GM12878 (cell line): ENCODE measurements around the gene IER2. TPM values are rescaled to one million over a fixed set of nuclear protein-coding genes. Genes with fewer than 3 reads are reported as not detected.

Source experiments
- ATF7 ChIP-seq: fragments of 450-650 bp; IDR thresholded peaks from 2 replicates; pipeline ENCODE4 v1.6.1; 2016; ENCODE audit warnings: low read depth, mild to moderate bottlenecking
- BHLHE40 ChIP-seq, 2 experiments: fragments of 450-650 bp in 1 of 2; IDR thresholded peaks; 2 replicates each; pipeline ENCODE4 v1.6.1; 2011 to 2017; ENCODE audit warnings: low read depth in 2 of 2, borderline replicate concordance in 1 of 2, improper control_type of control experiment in 1 of 2, low read length in 1 of 2, mild to moderate bottlenecking in 1 of 2
- CBFB ChIP-seq: IDR thresholded peaks from 2 replicates; pipeline ENCODE4 v1.6.1; 2016; ENCODE audit warnings: antibody characterized with exemption, low read depth
- CHD4 ChIP-seq: fragments of 200-600 bp; sonication (generic); IDR thresholded peaks from 2 replicates; pipeline ENCODE4 v1.6.1; 2016; ENCODE audit warnings: mild to moderate bottlenecking
- CREB1 ChIP-seq: IDR thresholded peaks from 2 replicates; pipeline ENCODE4 v1.6.1; 2012; ENCODE audit warnings: low read depth, mild to moderate bottlenecking, inconsistent platforms
- E2F8 ChIP-seq: fragments of 450-650 bp; IDR thresholded peaks from 2 replicates; pipeline ENCODE4 v1.6.1; 2018; ENCODE audit warnings: mild to moderate bottlenecking, low read depth, moderate library complexity; ENCODE audit not compliant: partially characterized antibody
- EED ChIP-seq: sonication (generic); IDR thresholded peaks from 2 replicates; pipeline ENCODE4 v1.6.1; 2016; ENCODE audit warnings: antibody characterized with exemption, low read depth
- EZH2 ChIP-seq: IDR thresholded peaks from 2 replicates; pipeline ENCODE4 v1.6.1; 2012; ENCODE audit warnings: low read depth, mild to moderate bottlenecking, control low read depth, inconsistent platforms, low read length, borderline replicate concordance; ENCODE audit not compliant: control insufficient read depth
- GATAD2B ChIP-seq: fragments of 450-650 bp; conservative IDR thresholded peaks from 2 replicates; pipeline ENCODE4 v1.6.1; 2017; ENCODE audit warnings: low read depth, mild to moderate bottlenecking, moderate library complexity
- IKZF1 ChIP-seq: fragments of 450-650 bp; conservative IDR thresholded peaks from 2 replicates; pipeline ENCODE4 v1.6.1; 2017; ENCODE audit warnings: antibody characterized with exemption, mild to moderate bottlenecking
- POLR2A ChIP-seq: IDR thresholded peaks from 2 replicates; pipeline ENCODE4 v1.6.1; 2011; ENCODE audit warnings: low read depth, mild to moderate bottlenecking, low read length
- REST ChIP-seq: IDR thresholded peaks from 2 replicates; pipeline ENCODE4 v1.6.1; 2012; ENCODE audit warnings: mild to moderate bottlenecking, low read depth, low read length
- RUNX3 ChIP-seq: IDR thresholded peaks from 2 replicates; pipeline ENCODE4 v1.6.1; 2012; ENCODE audit warnings: low read length, inconsistent platforms
- SMAD5 ChIP-seq: IDR thresholded peaks from 2 replicates; pipeline ENCODE4 v1.6.1; 2016; ENCODE audit warnings: antibody characterized with exemption, low read depth
- SREBF2 ChIP-seq: IDR thresholded peaks from 2 replicates; pipeline ENCODE4 v1.6.1; 2012; ENCODE audit warnings: mild to moderate bottlenecking, low read length
- WRNIP1 ChIP-seq: IDR thresholded peaks from 2 replicates; pipeline ENCODE4 v1.6.1; 2011; ENCODE audit warnings: low read depth, low read length, improper control_type of control experiment, borderline replicate concordance
- ZNF207 ChIP-seq: fragments of 450-650 bp; IDR thresholded peaks from 2 replicates; pipeline ENCODE4 v1.6.1; 2014; ENCODE audit warnings: antibody characterized with exemption, mild to moderate bottlenecking, borderline replicate concordance
- ZNF274 ChIP-seq: IDR thresholded peaks from one replicate; pipeline ENCODE4 v1.8.0; 2011; ENCODE audit not compliant: insufficient read length, insufficient read depth
- polyA plus RNA-seq, 11 experiments: library from polyadenylated mRNA; depleted of rRNA in 4 of 11; unstranded in 6 of 11; stranded (reverse) in 5 of 11; fragments of >200 nt; fragmentation: Nextera tagmentation in 4 of 11; fragmentation: Illumina TruSeq in 1 of 11; extraction: Ambion mirVana in 4 of 11; extraction: Trizol in 1 of 11; gene quantifications; 1 replicate in 1 of 11; 2 replicates in 10 of 11; pipeline versions ENCODE4 v1.2.1 to v1.2.3, GENCODE V29; 2011 to 2016; ENCODE audit warnings: inconsistent platforms in 2 of 11, missing spikeins in 2 of 11, low read depth in 1 of 11
- total RNA-seq, 4 experiments: library from RNA; depleted of rRNA in 3 of 4; stranded (reverse); fragments of >200 nt in 3 of 4; fragmentation: Illumina TruSeq in 1 of 4; extraction: Trizol in 1 of 4; gene quantifications; 2 replicates each; pipeline versions ENCODE4 v1.2.1 to v1.2.3, GENCODE V29; 2013 to 2021
- TF ChIP-seq, protein P1 (sequence below): IDR thresholded peaks from 2 replicates; pipeline ENCODE4 v1.6.1; 2012; ENCODE audit warnings: low read length, inconsistent platforms
- TF ChIP-seq, protein P2 (sequence below): IDR thresholded peaks from 2 replicates; pipeline ENCODE4 v1.6.1; 2011; ENCODE audit warnings: low read depth, low read length, improper control_type of control experiment, borderline replicate concordance

Gene IER2
- total and polyA plus RNA-seq, 10 of the 15 experiments (the other 5 are each of a cell fraction or from before 2014, with no cell fraction given) = 2.8 to 94.5 (median 24.9) TPM

- TF ChIP-seq E2F8 (peak; percentile 57), CHD4 (0 out of 2 replicates have a peak, but pooled peaks have one; percentile 55), BHLHE40 (IDR thresholded peaks at IDR 0.05; ENCODE audit: borderline replicate concordance in 1 of 2, low read depth in 2 of 2, low read length in 1 of 2) (peak; percentile 83 to 85), CREB1 (peak; percentile 62), SREBF2 (no peak), ZNF207 (peak; percentile 59; the same call in 1 of the 2 replicates), EZH2 (no peak), CBFB (peak; percentile 93), SMAD5 (no peak), IKZF1 (peak; percentile 96), POLR2A (peak; percentile 73), RUNX3 (peak; percentile 88), ZNF274 (no peak), GATAD2B (0 out of 2 replicates have a peak, but pooled peaks have one; percentile 65), WRNIP1 (peak; percentile 40; the same call in 1 of the 2 replicates), ATF7 (peak; percentile 62; the same call in 1 of the 2 replicates), REST (0 out of 2 replicates have a peak, but pooled peaks have one; percentile 21), EED (peak; percentile 81)
- TF ChIP-seq, protein P1, sequence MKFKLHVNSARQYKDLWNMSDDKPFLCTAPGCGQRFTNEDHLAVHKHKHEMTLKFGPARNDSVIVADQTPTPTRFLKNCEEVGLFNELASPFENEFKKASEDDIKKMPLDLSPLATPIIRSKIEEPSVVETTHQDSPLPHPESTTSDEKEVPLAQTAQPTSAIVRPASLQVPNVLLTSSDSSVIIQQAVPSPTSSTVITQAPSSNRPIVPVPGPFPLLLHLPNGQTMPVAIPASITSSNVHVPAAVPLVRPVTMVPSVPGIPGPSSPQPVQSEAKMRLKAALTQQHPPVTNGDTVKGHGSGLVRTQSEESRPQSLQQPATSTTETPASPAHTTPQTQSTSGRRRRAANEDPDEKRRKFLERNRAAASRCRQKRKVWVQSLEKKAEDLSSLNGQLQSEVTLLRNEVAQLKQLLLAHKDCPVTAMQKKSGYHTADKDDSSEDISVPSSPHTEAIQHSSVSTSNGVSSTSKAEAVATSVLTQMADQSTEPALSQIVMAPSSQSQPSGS = no peak
- TF ChIP-seq, protein P2, sequence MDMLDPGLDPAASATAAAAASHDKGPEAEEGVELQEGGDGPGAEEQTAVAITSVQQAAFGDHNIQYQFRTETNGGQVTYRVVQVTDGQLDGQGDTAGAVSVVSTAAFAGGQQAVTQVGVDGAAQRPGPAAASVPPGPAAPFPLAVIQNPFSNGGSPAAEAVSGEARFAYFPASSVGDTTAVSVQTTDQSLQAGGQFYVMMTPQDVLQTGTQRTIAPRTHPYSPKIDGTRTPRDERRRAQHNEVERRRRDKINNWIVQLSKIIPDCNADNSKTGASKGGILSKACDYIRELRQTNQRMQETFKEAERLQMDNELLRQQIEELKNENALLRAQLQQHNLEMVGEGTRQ = peak; percentile 77
Observed at GRCh38 chr19:13116282-13117175, 33.7 kb upstream of the IER2 start, which contains the start of gene TRMT1 (continued).
